Neutrophil (primary cell): ENCODE measurements around the gene FRMD5.

Experiments used
- H3K27ac ChIP-seq: fragments of 200-600 bp; sonication (generic); 2 replicates; pipeline ENCODE4 v1.5.1; 2016; ENCODE audit warnings: mild to moderate bottlenecking, moderate library complexity
- H3K27me3 ChIP-seq: fragments of 200-600 bp; sonication (generic); 2 replicates; pipeline ENCODE4 v1.6.0; 2016; ENCODE audit warnings: mild to moderate bottlenecking
- H3K36me3 ChIP-seq: fragments of 200-600 bp; sonication (generic); 2 replicates; pipeline ENCODE4 v1.5.1; 2017
- H3K4me1 ChIP-seq, 2 experiments: fragments of 200-600 bp in 1 of 2; sonication (generic) in 1 of 2; 1 replicate in 1 of 2; 2 replicates in 1 of 2; pipeline versions ENCODE4 v1.5.1 to v1.6.1; 2013 to 2016; ENCODE audit warnings: low read depth in 1 of 2, low read length in 1 of 2, mild to moderate bottlenecking in 1 of 2, moderate library complexity in 1 of 2; ENCODE audit not compliant: control insufficient read depth in 1 of 2, insufficient read depth in 1 of 2
- H3K4me3 ChIP-seq, 2 experiments: fragments of 200-600 bp in 1 of 2; sonication (generic) in 1 of 2; 1 replicate in 1 of 2; 2 replicates in 1 of 2; pipeline ENCODE4 v1.5.1; 2013 to 2016; ENCODE audit warnings: low read depth in 1 of 2, low read length in 1 of 2, mild to moderate bottlenecking in 1 of 2, moderate library complexity in 1 of 2
- H3K9me3 ChIP-seq: fragments of 200-600 bp; sonication (generic); 2 replicates; pipeline ENCODE4 v1.5.1; 2016
- CTCF ChIP-seq: fragments of 200-600 bp; sonication (generic); IDR thresholded peaks from 2 replicates; pipeline ENCODE4 v1.5.1; 2016; ENCODE audit warnings: antibody characterized with exemption

Gene FRMD5

GRCh38 chr15:43932907-43933306, 262.2 kb downstream of the FRMD5 start:
- Histone ChIP-seq H3K27ac (no peak overlapping the region), H3K9me3 (no peaks in the 10 kb centered on the region), H3K36me3 (no peaks in the 10 kb centered on the region), H3K4me3 (no peak overlapping the region), H3K4me1 (no peaks in the 10 kb centered on the region), H3K27me3 (peaks cover 59% of the 10 kb centered on the region)
- no peak for TF ChIP-seq CTCF

GRCh38 chr15:43931790-43932435, 263.2 kb downstream of the FRMD5 start:
- no peaks in the 10 kb centered on the region for H3K9me3 ChIP-seq
- peaks cover 59% of the 10 kb centered on the region for H3K27me3 ChIP-seq
- no peak overlapping the region for H3K4me3 ChIP-seq
- no peaks in the 10 kb centered on the region for H3K36me3 ChIP-seq
- TF ChIP-seq CTCF, result no peak
- H3K27ac ChIP-seq, result no peak overlapping the region
- no peaks in the 10 kb centered on the region for H3K4me1 ChIP-seq

GRCh38 chr15:43931119-43931518, 264.0 kb downstream of the FRMD5 start:
- H3K4me3 ChIP-seq, result no peak overlapping the region
- no peak overlapping the region for H3K27ac ChIP-seq
- no peak for TF ChIP-seq CTCF
- no peaks in the 10 kb centered on the region for H3K9me3 ChIP-seq
- H3K36me3 ChIP-seq, result no peaks in the 10 kb centered on the region
- H3K27me3 ChIP-seq, result peaks cover 59% of the 10 kb centered on the region
- H3K4me1 ChIP-seq, result no peaks in the 10 kb centered on the region

- H3K36me3 ChIP-seq, result no peaks in the 10 kb centered on the region
Measured at GRCh38 chr15:43930556-43930955, 264.5 kb downstream of the FRMD5 start.

GRCh38 chr15:43930079-43930478, 265.0 kb downstream of the FRMD5 start:
- H3K27ac ChIP-seq, result no peak overlapping the region
- no peak for TF ChIP-seq CTCF
- H3K4me1 ChIP-seq, result no peaks in the 10 kb centered on the region
- H3K27me3 ChIP-seq, result peaks cover 54% of the 10 kb centered on the region
- no peaks in the 10 kb centered on the region for H3K36me3 ChIP-seq
- H3K4me3 ChIP-seq, result no peak overlapping the region
- no peaks in the 10 kb centered on the region for H3K9me3 ChIP-seq

More at GRCh38 chr15:43930556-43930955, 264.5 kb downstream of the FRMD5 start:
- Histone ChIP-seq H3K4me1 (no peaks in the 10 kb centered on the region), H3K4me3 (no peak overlapping the region), H3K27ac (no peak overlapping the region), H3K9me3 (no peaks in the 10 kb centered on the region), H3K27me3 (peaks cover 59% of the 10 kb centered on the region)
- no peak for TF ChIP-seq CTCF
